Stomach (tissue), 9 donors: ENCODE measurements around the gene PPFIA1. TPM values are rescaled to one million over a fixed set of nuclear protein-coding genes. Genes with fewer than 3 reads are reported as not detected.
A peak's percentile ranks its signal among the peaks of the same experiment; 100 is the strongest.

ENCODE experiments used
- DNase-seq, 2 donors: peaks; one replicate each; pipeline versions ENCODE4 v3.0.0 to v3.0.0-alpha.2; 2013 to 2019
- H3K27ac ChIP-seq, 5 donors: fragments of 200-600 bp in 4 of 5; sonication (generic) in 4 of 5; one replicate each; pipeline ENCODE4 v1.5.1; 2013 to 2019; ENCODE audit warnings: mild to moderate bottlenecking in 1 of 5, moderate library complexity in 1 of 5
- H3K27me3 ChIP-seq, 3 donors: fragments of 200-600 bp; sonication (generic); one replicate each; pipeline ENCODE4 v1.5.1; 2017 to 2019; ENCODE audit warnings: mixed run types in 1 of 3
- H3K36me3 ChIP-seq, 4 donors: fragments of 200-600 bp; sonication (generic); 1 replicate in 3 of 4; 2 replicates in 1 of 4; pipeline ENCODE4 v1.5.1; 2016 to 2019
- H3K4me1 ChIP-seq, 4 donors: fragments of 200-600 bp; sonication (generic); one replicate each; pipeline ENCODE4 v1.5.1; 2016 to 2019
- H3K4me3 ChIP-seq, 4 donors: fragments of 200-600 bp; sonication (generic) in 3 of 4; one replicate each; pipeline ENCODE4 v1.5.1; 2016 to 2019; ENCODE audit warnings: mild to moderate bottlenecking in 1 of 4
- H3K9me3 ChIP-seq, 4 donors: fragments of 200-600 bp; sonication (generic); one replicate each; pipeline ENCODE4 v1.5.1; 2016 to 2019
- EP300 ChIP-seq: sonication (generic); formaldehyde crosslinking; IDR thresholded peaks from one replicate; pipeline ENCODE4 v1.6.1; 2017; ENCODE audit warnings: antibody characterized with exemption
- POLR2A ChIP-seq, 4 donors: fragments of 450-650 bp; IDR thresholded peaks; one replicate each; pipeline ENCODE4 v1.6.1; 2016; ENCODE audit warnings: antibody characterized with exemption in 4 of 4, control low read depth in 2 of 4, mild to moderate bottlenecking in 1 of 4, moderate library complexity in 1 of 4
- POLR2AphosphoS5 ChIP-seq, 3 donors: sonication (generic); formaldehyde crosslinking; IDR thresholded peaks; one replicate each; pipeline ENCODE4 v1.6.1; 2016; ENCODE audit warnings: antibody characterized with exemption in 3 of 3
- WGBS, 5 donors: extraction: QIAGEN DNeasy Blood & Tissue Kit in 3 of 5; methylation state at CpG; one replicate each; pipeline versions ENCODE4 v1.1.5 to v1.1.7; 2013 to 2018; 5-methylcytosine and 5-hydroxymethylcytosine counted together
- intact Hi-C: fragments of 100-400 bp; cut with DNase I; formaldehyde crosslinking; loops from one replicate; pipeline ENCODE4 v1.15.1; 2023; ENCODE audit warnings: low total_unique reads
- polyA plus RNA-seq, 3 donors: library from polyadenylated mRNA; stranded (reverse); fragments of 200-250 nt; gene quantifications; one replicate each; pipeline ENCODE4 v1.2.3, GENCODE V29; 2013
- total RNA-seq, 5 donors: library from RNA; depleted of rRNA; stranded (reverse); fragments of >200 nt; gene quantifications; one replicate each; pipeline versions ENCODE4 v1.1.0 to v1.2.3, GENCODE V29; 2014 to 2016
- TF ChIP-seq, protein P1 (sequence below), 7 experiments: fragments of 450-650 bp in 4 of 7; fragments of 200-600 bp in 3 of 7; sonication (generic) in 3 of 7; IDR thresholded peaks; one replicate each; pipeline ENCODE4 v1.5.1; 2016 to 2019; ENCODE audit warnings: antibody characterized with exemption in 7 of 7, control low read depth in 2 of 7, mild to moderate bottlenecking in 1 of 7
- donor health status: healthy with polysubstance abuse.
- donor health status: Bipolar disorder and iron deficiency.
- donor health status: healthy.

Gene PPFIA1
- total and polyA plus RNA-seq, 8 donors: 10.8 to 108 (median 35.5) TPM

DNA sequence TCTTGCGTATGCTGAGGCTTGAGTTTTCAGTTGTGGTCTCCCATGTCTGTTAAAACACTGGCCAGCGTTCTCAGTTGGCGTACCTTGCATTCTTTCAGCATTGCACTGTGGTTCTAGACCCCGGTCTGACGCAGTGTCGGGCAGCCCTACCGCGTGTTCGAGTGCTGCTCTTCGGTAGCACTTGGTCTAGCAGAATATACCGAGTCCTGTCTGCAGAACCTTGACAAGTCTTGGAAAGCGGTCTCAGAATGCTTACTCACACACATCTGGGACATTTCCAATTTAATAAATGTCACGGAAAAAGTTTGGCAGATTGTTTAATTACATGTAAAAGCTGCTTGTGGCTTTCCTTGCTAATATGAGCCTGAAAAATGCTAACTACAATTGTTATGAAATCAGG lies 32.6 kb downstream of the PPFIA1 start:
- TF ChIP-seq POLR2AphosphoS5 (IDR thresholded peaks at IDR 0.05) (no peak), POLR2A (IDR thresholded peaks at IDR 0.05) (no peak), EP300 (no peak)
- TF ChIP-seq, protein P1, sequence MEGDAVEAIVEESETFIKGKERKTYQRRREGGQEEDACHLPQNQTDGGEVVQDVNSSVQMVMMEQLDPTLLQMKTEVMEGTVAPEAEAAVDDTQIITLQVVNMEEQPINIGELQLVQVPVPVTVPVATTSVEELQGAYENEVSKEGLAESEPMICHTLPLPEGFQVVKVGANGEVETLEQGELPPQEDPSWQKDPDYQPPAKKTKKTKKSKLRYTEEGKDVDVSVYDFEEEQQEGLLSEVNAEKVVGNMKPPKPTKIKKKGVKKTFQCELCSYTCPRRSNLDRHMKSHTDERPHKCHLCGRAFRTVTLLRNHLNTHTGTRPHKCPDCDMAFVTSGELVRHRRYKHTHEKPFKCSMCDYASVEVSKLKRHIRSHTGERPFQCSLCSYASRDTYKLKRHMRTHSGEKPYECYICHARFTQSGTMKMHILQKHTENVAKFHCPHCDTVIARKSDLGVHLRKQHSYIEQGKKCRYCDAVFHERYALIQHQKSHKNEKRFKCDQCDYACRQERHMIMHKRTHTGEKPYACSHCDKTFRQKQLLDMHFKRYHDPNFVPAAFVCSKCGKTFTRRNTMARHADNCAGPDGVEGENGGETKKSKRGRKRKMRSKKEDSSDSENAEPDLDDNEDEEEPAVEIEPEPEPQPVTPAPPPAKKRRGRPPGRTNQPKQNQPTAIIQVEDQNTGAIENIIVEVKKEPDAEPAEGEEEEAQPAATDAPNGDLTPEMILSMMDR (IDR thresholded peaks at IDR 0.05): no peak
- Histone ChIP-seq H3K4me1 (peaks cover 0 to 70% (median 14%) of the 10 kb centered on the region in 4 donors), H3K9me3 (no peaks in the 10 kb centered on the region), H3K27me3 (no peaks in the 10 kb centered on the region), H3K27ac (no peak overlapping the region), H3K4me3 (no peak overlapping the region), H3K36me3 (peaks cover 0 to 39% (median 20%) of the 10 kb centered on the region in 4 donors)
- 79 to 92% (median 83%) methylated on average over 13 of the region's 13 CpGs for whole genome bisulfite sequencing, 5 donors
- DNase-seq: no peak
- intact Hi-C loops: no loop called here

DNA sequence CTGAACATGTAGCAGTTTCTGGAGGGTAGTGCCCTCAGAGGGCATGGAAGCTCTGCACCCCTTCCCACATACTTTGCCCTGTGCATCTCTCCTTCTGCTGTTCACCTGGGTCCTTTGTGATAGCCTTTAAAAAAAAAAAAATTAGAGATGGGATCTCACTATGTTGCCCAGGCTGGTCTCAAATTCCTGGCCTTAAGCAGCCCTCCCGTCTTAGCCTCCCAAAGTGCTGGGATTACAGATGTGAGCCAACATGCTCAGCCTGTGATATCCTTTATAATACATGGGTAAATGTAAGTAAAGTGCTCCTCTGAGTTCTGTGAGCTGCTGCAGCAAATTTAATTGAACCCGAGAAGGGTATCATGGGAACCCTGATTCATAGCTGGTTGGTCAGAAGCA lies 33.7 kb downstream of the PPFIA1 start:
- peaks cover 0 to 36% (median 19%) of the 10 kb centered on the region in 4 donors for H3K36me3 ChIP-seq
- intact Hi-C loops: no loop called here
- H3K9me3 ChIP-seq: no peaks in the 10 kb centered on the region
- DNase-seq: no peak
- peaks cover 0 to 71% (median 14%) of the 10 kb centered on the region in 4 donors for H3K4me1 ChIP-seq
- 72 to 97% (median 94%) methylated on average over 2 of the region's 2 CpGs for WGBS, 5 donors
- no peak overlapping the region for H3K27ac ChIP-seq
- no peak overlapping the region for H3K4me3 ChIP-seq
- TF ChIP-seq POLR2AphosphoS5 (IDR thresholded peaks at IDR 0.05) (no peak), EP300 (no peak), POLR2A (IDR thresholded peaks at IDR 0.05) (no peak)
- TF ChIP-seq, protein P1 (IDR thresholded peaks at IDR 0.05): no peak
- H3K27me3 ChIP-seq: no peaks in the 10 kb centered on the region

DNA sequence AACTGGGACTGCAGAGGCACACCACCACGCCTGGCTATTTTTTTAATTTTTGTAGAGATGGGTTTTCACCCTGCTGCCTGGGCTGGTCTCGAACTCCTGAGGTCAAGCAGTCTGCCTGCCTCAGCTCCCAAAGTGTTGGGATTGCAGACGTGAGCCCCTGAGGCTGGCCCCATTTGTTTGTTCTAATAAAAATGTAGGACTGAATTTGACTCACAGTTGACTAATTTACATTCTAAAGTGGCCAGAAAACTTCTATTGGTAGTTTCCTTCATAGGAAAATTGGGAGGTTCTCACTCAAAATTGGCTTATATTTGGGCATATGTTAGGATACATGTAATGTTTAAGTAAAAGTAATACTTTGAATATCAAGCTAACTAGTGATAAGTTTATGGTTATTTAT lies 35.0 kb downstream of the PPFIA1 start:
- Histone ChIP-seq H3K4me3 (no peak overlapping the region), H3K36me3 (peaks cover 0 to 24% (median 11%) of the 10 kb centered on the region in 4 donors), H3K9me3 (no peaks in the 10 kb centered on the region), H3K27me3 (no peaks in the 10 kb centered on the region), H3K4me1 (peaks cover 0 to 71% (median 14%) of the 10 kb centered on the region in 4 donors), H3K27ac (no peak overlapping the region)
- 84 to 91% (median 89%) methylated on average over 3 of the region's 3 CpGs for WGBS, 5 donors
- TF ChIP-seq POLR2AphosphoS5 (IDR thresholded peaks at IDR 0.05): no peak
- TF ChIP-seq POLR2A (IDR thresholded peaks at IDR 0.05): no peak
- no peak for TF ChIP-seq EP300
- TF ChIP-seq, protein P1 (IDR thresholded peaks at IDR 0.05): no peak
- intact Hi-C loops: no loop called here
- DNase-seq: no peak

DNA sequence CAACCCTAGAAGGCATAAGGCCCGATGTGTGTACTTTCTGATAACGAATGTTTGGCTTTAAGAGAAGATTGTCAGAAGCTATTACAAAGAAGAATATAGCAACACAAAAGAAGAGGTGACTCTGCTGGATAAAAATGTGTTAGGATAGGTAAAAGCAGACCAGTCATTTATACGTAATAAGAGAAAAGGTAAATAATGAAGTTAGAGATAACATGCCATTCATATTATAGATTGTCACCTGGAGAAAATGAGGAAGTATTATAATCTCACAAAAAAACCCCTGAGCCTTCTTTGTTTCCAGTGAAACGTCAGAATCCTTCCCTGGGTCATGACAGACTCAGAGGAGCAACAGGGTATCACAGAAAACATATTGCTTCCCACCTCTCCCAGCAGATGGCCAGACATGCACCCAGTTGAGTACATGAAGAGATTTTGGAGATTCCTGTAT lies 36.1 kb downstream of the PPFIA1 start:
- Histone ChIP-seq H3K27me3 (no peaks in the 10 kb centered on the region), H3K4me1 (peaks cover 0 to 65% (median 16%) of the 10 kb centered on the region in 4 donors), H3K4me3 (no peak overlapping the region), H3K27ac (peak overlapping the region in 2 of 5 donors; percentile 25 to 59), H3K9me3 (no peaks in the 10 kb centered on the region), H3K36me3 (peaks cover 0 to 23% (median 12%) of the 10 kb centered on the region in 4 donors)
- 23 to 55% (median 39%) methylated on average over 4 of the region's 4 CpGs for WGBS, 5 donors
- no peak for TF ChIP-seq POLR2A (IDR thresholded peaks at IDR 0.05)
- TF ChIP-seq EP300: no peak
- TF ChIP-seq POLR2AphosphoS5 (IDR thresholded peaks at IDR 0.05): no peak
- TF ChIP-seq, protein P1 (IDR thresholded peaks at IDR 0.05): no peak
- DNase-seq: no peak
- intact Hi-C loops: no loop called here
